Fibroblast of lung (primary cell): ENCODE results near the gene GAS7. TPM values are rescaled to one million over a fixed set of nuclear protein-coding genes. Genes with fewer than 3 reads are reported as not detected.

Experiments used
- DNase-seq, 2 donors: peaks; one replicate each; pipeline versions ENCODE4 v3.0.0 to v3.0.0-alpha.2; 2010; ENCODE audit warnings: low read depth in 2 of 2
- H2AFZ ChIP-seq: 2 replicates; pipeline ENCODE4 v1.5.1; 2012; ENCODE audit warnings: low read length, control low read depth, inconsistent platforms
- H3K27ac ChIP-seq: 2 replicates; pipeline ENCODE4 v1.5.1; 2011; ENCODE audit warnings: low read length, control low read depth; ENCODE audit not compliant: insufficient read depth
- H3K27me3 ChIP-seq: 2 replicates; pipeline ENCODE4 v1.5.1; 2011; ENCODE audit warnings: mild to moderate bottlenecking, low read length; ENCODE audit not compliant: control insufficient read depth, insufficient read depth
- H3K36me3 ChIP-seq: 2 replicates; pipeline ENCODE4 v1.5.1; 2011; ENCODE audit warnings: low read length; ENCODE audit not compliant: control insufficient read depth, insufficient read depth
- H3K4me1 ChIP-seq: 2 replicates; pipeline ENCODE4 v1.5.1; 2011; ENCODE audit warnings: low read length; ENCODE audit not compliant: control insufficient read depth, insufficient read depth; ENCODE audit errors: extremely low read depth
- H3K4me2 ChIP-seq: 2 replicates; pipeline ENCODE4 v1.5.1; 2011; ENCODE audit warnings: low read length, control low read depth; ENCODE audit not compliant: insufficient read depth; ENCODE audit errors: extremely low read depth
- H3K4me3 ChIP-seq, 4 experiments: fragments of 200-600 bp in 1 of 4; sonication (generic) in 1 of 4; replicated peaks in 1 of 4; 2 replicates each; pipeline ENCODE4 v1.5.1; 2011 to 2016; ENCODE audit warnings: low read length in 4 of 4, low read depth in 3 of 4, mild to moderate bottlenecking in 3 of 4, control low read depth in 2 of 4, inconsistent platforms in 1 of 4, mixed read lengths in 1 of 4; ENCODE audit not compliant: insufficient read depth in 1 of 4; ENCODE audit errors: control extremely low read depth in 1 of 4
- H3K79me2 ChIP-seq: 2 replicates; pipeline ENCODE4 v1.5.1; 2012; ENCODE audit warnings: mild to moderate bottlenecking, low read length, inconsistent platforms; ENCODE audit not compliant: control insufficient read depth, insufficient read depth
- H3K9ac ChIP-seq: 2 replicates; pipeline ENCODE4 v1.5.1; 2011; ENCODE audit warnings: mild to moderate bottlenecking, low read length, control low read depth; ENCODE audit not compliant: insufficient read depth
- H3K9me3 ChIP-seq: 2 replicates; pipeline ENCODE4 v1.5.1; 2012; ENCODE audit warnings: low read depth, low read length; ENCODE audit not compliant: control insufficient read depth, insufficient read depth
- H4K20me1 ChIP-seq: 2 replicates; pipeline ENCODE4 v1.5.1; 2011; ENCODE audit warnings: low read length; ENCODE audit not compliant: control insufficient read depth, insufficient read depth; ENCODE audit errors: extremely low read depth
- EZH2 ChIP-seq: IDR thresholded peaks from 2 replicates; pipeline ENCODE4 v1.5.1; 2012; ENCODE audit warnings: low read length, control low read depth, mild to moderate bottlenecking; ENCODE audit errors: missing control alignments
- polyA plus RNA-seq, 2 donors: library from polyadenylated mRNA; depleted of rRNA in 1 of 2; stranded (reverse) in 1 of 2; unstranded in 1 of 2; fragments of >200 nt; gene quantifications; 2 replicates each; pipeline ENCODE4 v1.2.1, GENCODE V29; 2011 to 2012; ENCODE audit warnings: missing spikeins in 1 of 2
- total RNA-seq: library from RNA; depleted of rRNA; stranded (reverse); fragments of >200 nt; gene quantifications from 2 replicates; pipeline ENCODE4 v1.2.1, GENCODE V29; 2014
- TF ChIP-seq, protein P1 (sequence below), 2 donors: IDR thresholded peaks in 1 of 2; conservative IDR thresholded peaks in 1 of 2; 1 replicate in 1 of 2; 2 replicates in 1 of 2; pipeline ENCODE4 v1.5.1; 2011 to 2012; ENCODE audit warnings: low read length in 2 of 2, control low read depth in 1 of 2, inconsistent platforms in 1 of 2, low read depth in 1 of 2, mild to moderate bottlenecking in 1 of 2

The GAS7 gene
- total and polyA plus RNA-seq, 2 donors (not counting 1 experiment from before 2014, with no cell fraction given), result 0.58 to 2.6 TPM

DNA sequence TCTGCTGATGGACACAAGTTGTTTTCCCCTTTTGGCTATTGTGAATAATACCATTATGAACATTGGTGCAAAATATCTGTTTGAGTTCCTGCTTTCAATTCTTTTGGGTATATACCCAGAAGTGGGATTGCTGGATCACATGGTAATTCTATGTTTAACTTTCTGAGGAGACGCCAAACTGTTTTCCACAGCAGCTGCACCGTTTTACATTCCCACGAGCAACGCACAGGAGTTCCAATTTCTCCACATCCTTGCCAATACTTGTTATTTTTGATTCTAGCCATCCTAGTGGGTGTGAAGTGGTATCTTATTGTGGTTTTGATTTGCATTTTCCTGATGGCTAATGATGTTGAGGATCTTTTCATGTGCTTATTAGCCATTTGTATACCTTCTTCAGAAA, 43.4 kb upstream of the GAS7 start:
- Histone ChIP-seq H3K79me2 (no peaks in the 10 kb centered on the region), H3K9ac (no peak overlapping the region), H3K4me3 (no peak overlapping the region), H3K9me3 (no peaks in the 10 kb centered on the region), H3K4me1 (no peaks in the 10 kb centered on the region), H3K27me3 (no peaks in the 10 kb centered on the region), H3K36me3 (no peaks in the 10 kb centered on the region), H3K27ac (no peak overlapping the region), H4K20me1 (no peaks in the 10 kb centered on the region), H3K4me2 (no peak overlapping the region), H2AFZ (no peak overlapping the region)
- no peak for DNase-seq
- TF ChIP-seq, protein P1, sequence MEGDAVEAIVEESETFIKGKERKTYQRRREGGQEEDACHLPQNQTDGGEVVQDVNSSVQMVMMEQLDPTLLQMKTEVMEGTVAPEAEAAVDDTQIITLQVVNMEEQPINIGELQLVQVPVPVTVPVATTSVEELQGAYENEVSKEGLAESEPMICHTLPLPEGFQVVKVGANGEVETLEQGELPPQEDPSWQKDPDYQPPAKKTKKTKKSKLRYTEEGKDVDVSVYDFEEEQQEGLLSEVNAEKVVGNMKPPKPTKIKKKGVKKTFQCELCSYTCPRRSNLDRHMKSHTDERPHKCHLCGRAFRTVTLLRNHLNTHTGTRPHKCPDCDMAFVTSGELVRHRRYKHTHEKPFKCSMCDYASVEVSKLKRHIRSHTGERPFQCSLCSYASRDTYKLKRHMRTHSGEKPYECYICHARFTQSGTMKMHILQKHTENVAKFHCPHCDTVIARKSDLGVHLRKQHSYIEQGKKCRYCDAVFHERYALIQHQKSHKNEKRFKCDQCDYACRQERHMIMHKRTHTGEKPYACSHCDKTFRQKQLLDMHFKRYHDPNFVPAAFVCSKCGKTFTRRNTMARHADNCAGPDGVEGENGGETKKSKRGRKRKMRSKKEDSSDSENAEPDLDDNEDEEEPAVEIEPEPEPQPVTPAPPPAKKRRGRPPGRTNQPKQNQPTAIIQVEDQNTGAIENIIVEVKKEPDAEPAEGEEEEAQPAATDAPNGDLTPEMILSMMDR (conservative IDR thresholded peaks at IDR 0.05 in 1 of 2, IDR thresholded peaks at IDR 0.05 in 1 of 2; ENCODE audit: low read depth in 1 of 2, low read length in 2 of 2), result no peak
- no peak for TF ChIP-seq EZH2

DNA sequence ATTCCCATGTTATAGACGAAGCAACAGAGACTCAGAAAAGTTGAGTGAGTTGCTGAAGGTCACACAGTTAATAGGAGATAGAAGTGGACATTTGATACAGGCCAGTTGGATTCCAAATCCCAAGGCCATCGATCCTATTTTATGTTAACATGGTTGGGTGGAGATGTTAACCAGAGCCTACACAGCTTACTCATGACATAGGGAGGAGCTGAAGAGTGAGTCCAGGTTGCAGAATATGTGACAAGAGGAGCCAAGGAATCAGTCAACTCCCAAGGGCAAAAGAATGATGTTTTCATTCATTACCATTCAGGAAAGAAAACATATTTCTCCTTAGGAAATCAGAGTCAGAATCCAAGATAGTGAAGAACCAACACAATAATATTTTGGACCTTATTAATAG, 40.3 kb upstream of the GAS7 start:
- Histone ChIP-seq H3K27me3 (no peaks in the 10 kb centered on the region), H3K4me1 (no peaks in the 10 kb centered on the region), H3K79me2 (no peaks in the 10 kb centered on the region), H3K27ac (no peak overlapping the region), H3K36me3 (no peaks in the 10 kb centered on the region), H2AFZ (no peak overlapping the region), H4K20me1 (no peaks in the 10 kb centered on the region), H3K4me3 (no peak overlapping the region), H3K4me2 (no peak overlapping the region), H3K9me3 (no peaks in the 10 kb centered on the region), H3K9ac (no peak overlapping the region)
- TF ChIP-seq EZH2, result no peak
- TF ChIP-seq, protein P1 (conservative IDR thresholded peaks at IDR 0.05 in 1 of 2, IDR thresholded peaks at IDR 0.05 in 1 of 2; ENCODE audit: low read depth in 1 of 2, low read length in 2 of 2), result no peak
- no peak for DNase-seq

DNA sequence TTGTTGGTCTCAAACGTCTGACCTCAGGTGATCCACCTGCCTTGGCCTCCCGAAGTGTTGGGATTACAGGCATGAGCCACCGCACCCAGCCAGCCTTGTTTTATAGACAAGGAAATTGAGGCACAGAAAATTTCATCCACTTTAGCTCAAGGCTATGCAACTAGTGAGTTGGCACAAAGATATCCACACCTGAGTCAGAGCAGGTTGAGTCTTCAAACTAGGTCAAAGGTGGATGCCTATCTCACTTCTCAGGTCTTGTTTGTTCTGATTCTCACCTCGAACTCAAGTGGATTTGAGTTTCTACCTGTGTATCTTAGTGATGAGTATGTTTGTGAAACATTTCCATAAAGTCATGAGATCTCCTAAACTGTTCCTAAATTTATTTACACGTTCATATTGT, 35.6 kb upstream of the GAS7 start:
- no peak overlapping the region for H3K27ac ChIP-seq
- H4K20me1 ChIP-seq, result no peaks in the 10 kb centered on the region
- DNase-seq, result no peak
- no peak overlapping the region for H3K9ac ChIP-seq
- TF ChIP-seq EZH2, result no peak
- TF ChIP-seq, protein P1 (conservative IDR thresholded peaks at IDR 0.05 in 1 of 2, IDR thresholded peaks at IDR 0.05 in 1 of 2; ENCODE audit: low read depth in 1 of 2, low read length in 2 of 2), result no peak
- H3K27me3 ChIP-seq, result no peaks in the 10 kb centered on the region
- no peaks in the 10 kb centered on the region for H3K9me3 ChIP-seq
- H3K4me1 ChIP-seq, result no peaks in the 10 kb centered on the region
- no peaks in the 10 kb centered on the region for H3K36me3 ChIP-seq
- H2AFZ ChIP-seq, result no peak overlapping the region
- no peak overlapping the region for H3K4me3 ChIP-seq
- no peaks in the 10 kb centered on the region for H3K79me2 ChIP-seq
- no peak overlapping the region for H3K4me2 ChIP-seq
